Prostate gland (tissue), 2 donors: ENCODE measurements around the gene ABCB1.

Source experiments
- POLR2AphosphoS5 ChIP-seq: sonication (generic); formaldehyde crosslinking; IDR thresholded peaks from one replicate; pipeline ENCODE4 v1.6.1; 2017; ENCODE audit warnings: antibody characterized with exemption
- TF ChIP-seq, protein P1 (sequence below), 4 experiments: fragments of 200-600 bp in 2 of 4; fragments of 450-650 bp in 2 of 4; sonication (generic) in 2 of 4; IDR thresholded peaks; 1 replicate in 3 of 4; 2 replicates in 1 of 4; pipeline ENCODE4 v1.5.1; 2016 to 2019; ENCODE audit warnings: antibody characterized with exemption in 4 of 4, mild to moderate bottlenecking in 2 of 4, moderate library complexity in 2 of 4

- TF ChIP-seq, protein P1, sequence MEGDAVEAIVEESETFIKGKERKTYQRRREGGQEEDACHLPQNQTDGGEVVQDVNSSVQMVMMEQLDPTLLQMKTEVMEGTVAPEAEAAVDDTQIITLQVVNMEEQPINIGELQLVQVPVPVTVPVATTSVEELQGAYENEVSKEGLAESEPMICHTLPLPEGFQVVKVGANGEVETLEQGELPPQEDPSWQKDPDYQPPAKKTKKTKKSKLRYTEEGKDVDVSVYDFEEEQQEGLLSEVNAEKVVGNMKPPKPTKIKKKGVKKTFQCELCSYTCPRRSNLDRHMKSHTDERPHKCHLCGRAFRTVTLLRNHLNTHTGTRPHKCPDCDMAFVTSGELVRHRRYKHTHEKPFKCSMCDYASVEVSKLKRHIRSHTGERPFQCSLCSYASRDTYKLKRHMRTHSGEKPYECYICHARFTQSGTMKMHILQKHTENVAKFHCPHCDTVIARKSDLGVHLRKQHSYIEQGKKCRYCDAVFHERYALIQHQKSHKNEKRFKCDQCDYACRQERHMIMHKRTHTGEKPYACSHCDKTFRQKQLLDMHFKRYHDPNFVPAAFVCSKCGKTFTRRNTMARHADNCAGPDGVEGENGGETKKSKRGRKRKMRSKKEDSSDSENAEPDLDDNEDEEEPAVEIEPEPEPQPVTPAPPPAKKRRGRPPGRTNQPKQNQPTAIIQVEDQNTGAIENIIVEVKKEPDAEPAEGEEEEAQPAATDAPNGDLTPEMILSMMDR (IDR thresholded peaks at IDR 0.05), result no peak
- no peak for TF ChIP-seq POLR2AphosphoS5
These were observed 101.8 kb downstream of the ABCB1 start for GRCh38 chr7:87498893-87499292.
